Naive thymus-derived CD8-positive, alpha-beta T cell (primary cell): ENCODE measurements around the gene TEX35. TPM values are rescaled to one million over a fixed set of nuclear protein-coding genes. Genes with fewer than 3 reads are reported as not detected.

Experiments used
- ATAC-seq, 2 donors: fragments of 150-1000 bp; cut with Tn5 transposase in 1 of 2; sonication (Bioruptor Pico), chemical (Tn5 transposase) in 1 of 2; 1 replicate in 1 of 2; 2 replicates in 1 of 2; pipeline ENCODE4 v1.10.0; 2021; ENCODE audit warnings: mild to moderate bottlenecking in 2 of 2, moderate library complexity in 2 of 2
- POLR2A ChIA-PET: fragments of 350-600 bp; sonication (Branson Sonifier 250); formaldehyde crosslinking; loops from one replicate; lab custom pipeline; 2021; ENCODE audit warnings: antibody characterized with exemption; lab: Charles Lee
- DNase-seq, 10 donors: peaks; one replicate each; pipeline versions ENCODE4 v3.0.0 to v3.0.0-alpha.2; 2020 to 2022
- H3K27ac Mint-ChIP-seq, 10 donors: one replicate each; pipeline ENCODE4 v1.8.0; 2020 to 2022; ENCODE audit warnings: mild to moderate bottlenecking in 10 of 10, mixed read lengths in 10 of 10, moderate library complexity in 4 of 10, inconsistent platforms in 1 of 10
- H3K27me3 Mint-ChIP-seq, 5 donors: one replicate each; pipeline ENCODE4 v1.8.0; 2021 to 2022; ENCODE audit warnings: mixed read lengths in 5 of 5
- H3K36me3 Mint-ChIP-seq, 3 donors: one replicate each; pipeline ENCODE4 v1.8.0; 2020 to 2022; ENCODE audit warnings: mixed read lengths in 3 of 3, mild to moderate bottlenecking in 2 of 3, inconsistent platforms in 1 of 3
- H3K4me1 Mint-ChIP-seq, 4 donors: one replicate each; pipeline ENCODE4 v1.8.0; 2021 to 2022; ENCODE audit warnings: mixed read lengths in 4 of 4
- H3K4me3 Mint-ChIP-seq, 10 donors: one replicate each; pipeline ENCODE4 v1.8.0; 2020 to 2022; ENCODE audit warnings: mild to moderate bottlenecking in 10 of 10, mixed read lengths in 10 of 10, moderate library complexity in 6 of 10, inconsistent platforms in 1 of 10
- H3K9me3 Mint-ChIP-seq, 9 donors: one replicate each; pipeline ENCODE4 v1.8.0; 2020 to 2022; ENCODE audit warnings: mixed read lengths in 9 of 9, mild to moderate bottlenecking in 3 of 9, inconsistent platforms in 1 of 9, moderate library complexity in 1 of 9
- polyA plus RNA-seq, 3 donors: library from polyadenylated mRNA; unstranded; fragments of 300-500 nt; fragmentation: Illumina TruSeq; gene quantifications; one replicate each; pipeline ENCODE4 v1.2.3, GENCODE V29; 2021
- total RNA-seq, 8 experiments: library from RNA in 2 of 8; stranded (reverse) in 2 of 8; gene quantifications; one replicate each; pipeline ENCODE4 v1.2.3 and lab custom pipeline; 2021 to 2026

TEX35 gene
- total and polyA plus RNA-seq, 5 experiments from 2014 or later, result not detected

DNA sequence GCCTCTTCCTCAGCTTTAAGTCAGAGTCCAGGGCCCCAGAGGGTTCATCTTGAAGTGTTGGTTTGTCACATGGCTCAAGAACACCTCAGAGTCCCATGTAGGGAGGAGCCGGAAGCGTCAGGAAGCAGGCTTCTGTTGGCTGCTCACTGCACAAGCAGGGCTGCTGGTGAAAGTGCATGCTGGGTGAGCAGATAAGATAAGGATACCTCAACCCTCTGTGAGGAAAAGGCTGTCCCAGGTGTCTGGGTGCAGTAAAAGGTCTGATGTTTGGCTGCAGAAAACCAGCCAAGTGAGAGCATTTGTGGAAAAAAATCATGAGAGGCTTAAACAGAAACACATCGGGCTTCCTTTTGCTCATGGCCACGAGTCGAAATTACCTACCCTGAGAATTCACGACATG is 6.2 kb upstream of the TEX35 start:
- Mint-ChIP-seq H3K4me1 (no peaks in the 10 kb centered on the region), H3K27me3 (peaks cover 0 to 20% (median 5%) of the 10 kb centered on the region in 5 donors), H3K9me3 (no peaks in the 10 kb centered on the region), H3K36me3 (no peaks in the 10 kb centered on the region), H3K27ac (peak overlapping the region in 1 of 10 donors; percentile 54), H3K4me3 (no peak overlapping the region)
- POLR2A ChIA-PET, result no interaction called here
- DNase-seq, result no peak
- ATAC-seq, result no peak

DNA sequence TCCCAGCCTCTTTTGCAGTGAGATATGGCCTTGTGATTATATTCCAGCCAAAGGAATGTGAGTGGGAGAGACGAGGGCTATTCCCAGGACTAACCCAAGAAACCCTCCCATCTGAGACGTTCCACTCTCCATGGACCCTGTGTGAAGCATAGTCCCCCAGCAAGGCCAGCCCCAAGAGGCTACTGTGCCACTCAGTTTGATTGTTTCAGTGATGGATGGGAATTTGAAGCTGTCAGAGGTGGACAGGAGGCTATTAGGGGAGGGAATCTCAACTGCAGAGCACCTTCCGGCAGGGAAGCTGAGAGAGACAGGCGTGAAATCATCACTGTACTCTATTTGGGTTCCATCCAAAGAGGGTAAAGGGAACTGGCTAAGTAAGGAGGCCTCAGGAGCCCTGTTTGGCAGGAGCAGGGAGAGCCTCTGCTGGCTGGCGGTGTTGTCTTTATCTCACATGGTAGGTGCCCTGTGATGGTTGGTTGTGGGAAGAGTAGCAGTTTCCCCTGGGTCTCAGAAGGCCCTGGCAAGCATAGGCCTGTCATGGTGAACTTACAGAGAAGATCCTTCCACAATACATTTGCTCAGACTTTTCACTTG is 3.4 kb upstream of the TEX35 start:
- peaks cover 0 to 3% (median 0%) of the 10 kb centered on the region in 5 donors for H3K27me3 Mint-ChIP-seq
- DNase-seq, result no peak
- H3K36me3 Mint-ChIP-seq, result no peaks in the 10 kb centered on the region
- no peak for ATAC-seq
- no peak overlapping the region for H3K27ac Mint-ChIP-seq
- POLR2A ChIA-PET, result no interaction called here
- H3K9me3 Mint-ChIP-seq, result no peaks in the 10 kb centered on the region
- H3K4me1 Mint-ChIP-seq, result no peaks in the 10 kb centered on the region
- no peak overlapping the region for H3K4me3 Mint-ChIP-seq

DNA sequence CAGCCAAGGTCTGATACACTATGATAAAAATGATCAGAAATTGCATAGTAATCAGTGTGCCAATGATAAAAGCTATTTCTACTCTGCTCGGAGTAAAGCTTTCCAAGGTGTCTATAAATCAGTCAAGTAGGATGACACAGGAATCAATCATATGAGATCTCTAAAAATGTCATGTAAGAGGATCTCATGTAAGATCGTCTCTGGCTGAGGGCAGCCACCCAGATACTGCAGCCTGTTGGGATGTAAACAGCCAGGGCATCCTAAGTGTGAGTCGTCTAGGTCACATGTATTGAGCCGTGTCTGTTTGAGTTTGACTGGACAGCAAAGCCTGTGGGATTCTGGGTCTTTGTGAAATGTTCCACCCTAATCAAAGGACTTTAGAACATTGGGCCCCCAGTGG is 2.8 kb upstream of the TEX35 start:
- H3K27me3 Mint-ChIP-seq, result peaks cover 0 to 3% (median 0%) of the 10 kb centered on the region in 5 donors
- no peak overlapping the region for H3K4me3 Mint-ChIP-seq

DNA sequence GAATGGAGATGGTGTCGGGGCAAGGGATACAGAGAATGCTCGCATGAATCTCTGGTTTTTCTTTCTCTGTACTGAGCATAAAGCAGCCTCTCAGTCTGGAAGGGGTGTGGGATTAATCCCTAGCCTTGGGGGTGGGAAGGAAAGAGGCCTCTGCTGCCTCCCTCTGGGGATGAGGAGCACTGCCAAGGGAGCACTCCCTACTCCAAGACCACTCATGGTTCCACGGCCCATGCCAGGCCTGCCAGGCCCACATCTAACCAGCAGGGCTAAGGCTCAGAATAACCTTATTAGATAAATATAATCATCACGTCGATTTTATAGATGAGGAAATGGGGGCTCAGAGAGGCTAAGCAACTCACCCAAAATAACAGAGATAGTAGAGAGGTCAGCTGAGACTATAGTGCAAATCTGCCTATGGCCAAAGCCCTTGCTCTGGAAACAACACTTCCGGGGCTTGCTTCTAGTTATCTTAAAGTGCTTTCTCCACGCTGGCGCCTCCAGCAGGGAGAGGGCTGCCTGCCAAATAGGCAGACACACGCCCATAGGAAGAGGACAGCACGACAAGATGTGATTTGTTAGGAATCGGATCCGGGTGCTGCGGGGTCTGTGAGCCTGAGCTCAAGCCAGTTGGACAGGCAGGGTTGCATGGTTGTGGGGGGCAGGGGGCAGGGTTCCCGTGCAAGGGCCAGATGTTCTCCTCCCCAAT is 522 bp downstream of the TEX35 start:
- H3K36me3 Mint-ChIP-seq, result no peaks in the 10 kb centered on the region
- DNase-seq, result no peak
- ATAC-seq, result no peak
- no peaks in the 10 kb centered on the region for H3K4me1 Mint-ChIP-seq
- H3K27me3 Mint-ChIP-seq, result peaks cover 0 to 3% (median 0%) of the 10 kb centered on the region in 5 donors
- H3K9me3 Mint-ChIP-seq, result no peaks in the 10 kb centered on the region
- H3K27ac Mint-ChIP-seq, result no peak overlapping the region
- POLR2A ChIA-PET, result no interaction called here
- H3K4me3 Mint-ChIP-seq, result no peak overlapping the region

More for the DNA sequence above, 2.8 kb upstream of the TEX35 start:
- Mint-ChIP-seq H3K9me3 (no peaks in the 10 kb centered on the region), H3K27ac (no peak overlapping the region), H3K4me1 (no peaks in the 10 kb centered on the region), H3K36me3 (no peaks in the 10 kb centered on the region)
- DNase-seq, result no peak
- POLR2A ChIA-PET, result no interaction called here
- no peak for ATAC-seq

DNA sequence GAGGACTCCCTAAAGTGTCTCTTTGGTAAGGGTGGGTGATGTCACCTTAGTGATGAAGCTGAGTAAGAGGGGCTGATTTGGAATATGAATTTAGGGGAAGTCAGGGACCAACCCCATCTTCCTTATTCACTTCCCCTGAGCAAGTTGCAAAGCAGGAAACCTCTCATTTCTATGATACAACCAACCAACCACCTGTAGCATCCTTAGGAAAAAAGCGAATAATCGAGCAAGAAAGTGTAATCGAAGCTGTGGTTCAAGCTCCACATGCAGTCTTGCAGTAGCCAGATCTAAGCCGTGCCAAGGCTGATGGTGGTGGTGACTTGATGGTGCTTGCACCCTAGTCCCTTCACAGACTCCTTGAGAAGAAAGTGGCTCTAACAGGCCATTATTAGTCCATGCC is 3.2 kb downstream of the TEX35 start:
- H3K27me3 Mint-ChIP-seq, result peaks cover 0 to 3% (median 0%) of the 10 kb centered on the region in 5 donors
- ATAC-seq (no peak), DNase-seq (no peak)
- H3K9me3 Mint-ChIP-seq, result no peaks in the 10 kb centered on the region
- H3K4me1 Mint-ChIP-seq, result no peaks in the 10 kb centered on the region
- no peaks in the 10 kb centered on the region for H3K36me3 Mint-ChIP-seq
- no peak overlapping the region for H3K27ac Mint-ChIP-seq
- H3K4me3 Mint-ChIP-seq, result no peak overlapping the region
- POLR2A ChIA-PET, result no interaction called here

DNA sequence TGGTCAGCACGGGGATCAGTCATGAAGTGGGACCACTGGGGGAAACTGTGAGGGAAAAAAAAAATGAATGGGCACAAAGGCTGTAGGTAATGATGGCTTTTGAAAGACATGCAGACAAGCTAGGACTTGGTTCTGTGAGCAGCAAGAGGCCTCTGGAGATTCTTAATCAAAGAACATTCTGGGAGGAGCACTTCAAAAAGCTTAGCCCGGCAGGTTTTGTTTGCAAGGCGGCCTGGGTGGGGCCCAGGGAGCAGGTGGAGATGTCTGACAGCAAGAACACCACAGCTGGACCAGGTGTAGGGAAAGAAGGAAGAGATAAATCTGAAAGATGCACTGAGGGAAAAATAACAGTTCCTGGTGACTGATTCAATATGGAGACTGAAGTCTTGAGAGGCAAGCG is 6.0 kb downstream of the TEX35 start:
- Mint-ChIP-seq H3K27me3 (peaks cover 0 to 3% (median 0%) of the 10 kb centered on the region in 5 donors), H3K4me3 (no peak overlapping the region), H3K9me3 (no peaks in the 10 kb centered on the region), H3K4me1 (no peaks in the 10 kb centered on the region), H3K27ac (no peak overlapping the region), H3K36me3 (no peaks in the 10 kb centered on the region)
- ATAC-seq, result no peak
- POLR2A ChIA-PET, result no interaction called here
- DNase-seq, result no peak

DNA sequence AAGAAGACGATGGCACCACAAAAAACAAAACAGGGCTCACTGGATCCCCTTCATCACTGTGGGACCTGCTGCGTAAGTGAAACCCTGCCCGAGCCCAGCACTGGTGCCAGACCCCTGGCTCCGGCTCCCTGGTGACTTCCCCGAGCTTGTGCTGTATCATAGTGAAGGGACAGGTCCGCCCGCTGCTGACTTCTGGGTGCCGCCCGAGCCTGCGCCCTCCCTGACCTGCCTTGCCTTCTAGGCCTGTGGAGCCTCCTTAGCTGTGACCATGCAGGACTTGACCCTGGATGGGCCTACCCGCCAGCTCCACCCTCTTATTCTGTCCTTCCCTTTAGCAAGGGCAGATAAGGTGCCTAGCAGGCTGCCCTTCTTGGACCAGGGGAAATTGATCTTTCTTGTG is 7.9 kb downstream of the TEX35 start:
- Mint-ChIP-seq H3K4me1 (no peaks in the 10 kb centered on the region), H3K27ac (no peak overlapping the region), H3K27me3 (no peaks in the 10 kb centered on the region), H3K36me3 (no peaks in the 10 kb centered on the region), H3K4me3 (no peak overlapping the region), H3K9me3 (peaks cover 0 to 4% (median 0%) of the 10 kb centered on the region in 9 donors)
- POLR2A ChIA-PET, result no interaction called here
- no peak for DNase-seq
- ATAC-seq, result no peak

DNA sequence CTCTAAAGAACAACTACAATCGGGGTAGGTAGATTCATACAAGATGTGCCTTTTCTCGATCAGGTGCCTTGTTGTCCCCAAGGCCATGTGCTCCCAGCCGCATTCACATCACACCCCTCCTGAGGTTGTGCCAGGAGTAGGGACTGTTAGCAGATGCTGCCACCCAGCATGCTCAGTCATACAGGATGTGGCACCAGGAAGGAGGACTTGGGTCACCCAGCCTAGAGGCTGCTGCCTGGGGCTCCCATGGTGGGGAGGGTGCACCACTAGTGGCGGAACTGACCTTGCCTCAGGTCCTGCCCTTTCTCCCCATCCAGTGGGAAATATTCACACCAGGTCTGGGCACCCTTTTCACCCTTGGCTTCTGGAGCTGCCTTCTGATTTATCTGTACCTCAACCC is 8.3 kb downstream of the TEX35 start:
- Mint-ChIP-seq H3K4me3 (no peak overlapping the region), H3K9me3 (peaks cover 0 to 4% (median 0%) of the 10 kb centered on the region in 9 donors), H3K4me1 (no peaks in the 10 kb centered on the region), H3K27me3 (no peaks in the 10 kb centered on the region), H3K36me3 (no peaks in the 10 kb centered on the region), H3K27ac (no peak overlapping the region)
- ATAC-seq, result no peak
- no peak for DNase-seq
- POLR2A ChIA-PET, result no interaction called here

DNA sequence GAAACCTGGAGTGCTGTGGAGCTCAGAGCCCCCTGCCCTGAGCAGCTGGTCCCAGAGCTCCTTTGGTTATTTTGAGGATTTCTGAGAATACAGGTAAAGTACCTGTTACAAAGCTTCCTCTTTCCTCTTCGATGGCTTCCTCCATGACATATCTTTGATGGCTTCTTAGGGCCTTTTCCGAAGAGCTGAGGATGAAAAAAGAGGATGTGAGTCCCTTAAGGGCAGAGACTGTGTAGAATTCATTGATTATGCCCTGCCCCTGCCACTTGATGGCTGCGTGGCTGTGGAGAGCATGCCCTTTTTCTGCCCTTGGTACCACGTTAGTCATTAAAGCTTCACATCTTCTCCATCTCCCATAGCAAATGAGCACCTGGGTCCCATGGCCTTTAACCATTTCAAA is 14.2 kb downstream of the TEX35 start:
- no peak overlapping the region for H3K4me3 Mint-ChIP-seq
- DNase-seq, result no peak
- peaks cover 0 to under 1% (median under 1%) of the 10 kb centered on the region in 4 donors for H3K4me1 Mint-ChIP-seq
- POLR2A ChIA-PET, result no interaction called here
- peaks cover 0 to 4% (median 0%) of the 10 kb centered on the region in 9 donors for H3K9me3 Mint-ChIP-seq
- no peaks in the 10 kb centered on the region for H3K36me3 Mint-ChIP-seq
- no peak overlapping the region for H3K27ac Mint-ChIP-seq
- peaks cover 0 to 5% (median 0%) of the 10 kb centered on the region in 5 donors for H3K27me3 Mint-ChIP-seq
- no peak for ATAC-seq

DNA sequence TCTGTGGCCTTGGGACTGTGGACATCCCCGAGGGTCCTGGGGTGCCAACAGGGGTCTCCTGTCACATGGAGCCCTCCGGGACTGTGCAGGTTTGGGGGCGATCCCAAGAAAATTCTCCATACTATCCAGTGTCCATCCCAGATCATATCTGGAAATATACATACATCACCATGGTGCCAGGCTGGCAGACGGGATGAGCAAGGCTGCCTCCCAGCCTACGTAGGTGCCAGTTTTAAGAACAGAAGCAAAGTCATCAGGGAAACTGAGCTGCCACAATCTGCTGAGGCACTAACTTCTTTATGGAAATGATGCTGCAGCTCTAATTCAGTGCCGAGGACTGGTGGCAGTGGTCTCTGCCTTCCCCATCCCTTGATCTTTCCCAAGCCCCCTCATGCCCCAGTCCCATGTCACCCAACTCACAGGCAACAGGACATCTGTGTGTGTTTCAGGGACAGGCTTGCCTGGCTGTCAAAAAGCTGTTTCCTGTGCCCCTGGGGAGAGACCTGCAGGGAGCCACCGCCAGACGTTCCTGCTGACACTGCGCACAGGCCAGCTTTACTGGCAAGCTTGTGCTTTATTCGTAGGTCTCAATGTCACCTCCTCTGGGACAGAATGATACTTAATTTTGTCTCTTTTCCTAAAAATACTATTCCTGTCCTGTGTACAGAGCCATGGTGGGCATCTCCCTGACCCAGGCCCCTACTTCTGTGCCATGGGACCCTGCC is 15.5 kb downstream of the TEX35 start:
- no peak for ATAC-seq
- Mint-ChIP-seq H3K36me3 (no peaks in the 10 kb centered on the region), H3K9me3 (peaks cover 0 to 4% (median 0%) of the 10 kb centered on the region in 9 donors), H3K4me3 (no peak overlapping the region), H3K27me3 (peaks cover 0 to 9% (median 1%) of the 10 kb centered on the region in 5 donors), H3K4me1 (peaks cover 0 to 6% (median 3%) of the 10 kb centered on the region in 4 donors), H3K27ac (no peak overlapping the region)
- POLR2A ChIA-PET, result interaction anchor here (0.5 kb wide), 1 partner anchor 1084 kb away, joined by 3 read pairs; no protein-coding TSS in a partner anchor
- no peak for DNase-seq

DNA sequence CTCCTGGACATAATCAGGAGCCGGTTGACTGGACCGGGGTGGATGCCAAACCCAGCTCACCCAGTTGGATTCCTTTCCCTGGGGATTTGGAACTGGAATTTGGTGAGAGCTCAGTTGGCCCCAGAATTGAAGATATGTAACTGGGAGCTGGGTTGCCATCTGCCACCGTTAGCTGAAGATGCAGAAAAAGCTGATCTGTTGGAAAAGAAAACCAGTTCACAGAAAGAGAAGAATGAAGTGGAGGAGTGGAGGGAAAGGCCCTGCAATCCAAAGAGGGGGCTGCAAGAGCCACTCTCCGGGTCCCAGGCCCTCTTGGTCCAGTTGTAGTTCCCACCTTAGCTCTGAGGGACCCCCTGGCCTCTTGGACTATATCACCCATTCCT is 16.0 kb downstream of the TEX35 start:
- DNase-seq (no peak), ATAC-seq (no peak)
- Mint-ChIP-seq H3K27me3 (peaks cover 0 to 9% (median 1%) of the 10 kb centered on the region in 5 donors), H3K27ac (no peak overlapping the region), H3K36me3 (no peaks in the 10 kb centered on the region), H3K4me1 (peaks cover 0 to 6% (median 3%) of the 10 kb centered on the region in 4 donors), H3K4me3 (no peak overlapping the region), H3K9me3 (peaks cover 0 to 4% (median 0%) of the 10 kb centered on the region in 9 donors)
- POLR2A ChIA-PET, result no interaction called here

DNA sequence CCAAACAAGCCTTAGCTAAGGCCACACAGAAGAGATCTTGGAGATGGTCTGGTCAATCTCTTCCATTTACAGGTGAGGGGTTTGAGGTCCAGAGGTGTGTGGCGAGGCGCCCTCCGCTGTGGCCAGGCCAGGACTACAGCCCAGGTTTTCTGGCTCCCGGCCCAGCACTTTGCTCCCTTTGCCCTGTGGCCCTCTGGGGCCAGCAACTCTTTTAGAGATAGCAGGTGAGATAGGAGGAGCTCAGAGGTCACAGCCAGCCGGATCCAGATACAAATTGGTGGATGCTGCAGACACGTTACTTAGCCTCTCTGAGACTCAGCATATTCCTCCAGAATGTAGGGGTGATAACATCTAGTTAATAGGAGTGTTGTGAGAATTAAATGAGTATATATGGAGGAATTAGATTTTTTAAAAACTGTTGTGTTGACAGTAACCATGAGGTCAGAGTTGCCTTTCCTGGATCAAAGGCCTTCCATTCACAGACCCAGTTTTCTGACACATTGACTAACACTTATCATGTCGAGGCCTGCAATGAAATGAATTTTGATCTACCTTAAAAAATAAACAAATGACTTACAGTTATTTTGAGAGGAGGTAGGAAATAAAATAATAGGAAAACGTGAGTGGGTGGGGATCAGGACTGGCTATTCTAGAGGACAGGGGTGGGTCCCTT is 16.6 kb downstream of the TEX35 start:
- no peak overlapping the region for H3K27ac Mint-ChIP-seq
- POLR2A ChIA-PET, result no interaction called here

DNA sequence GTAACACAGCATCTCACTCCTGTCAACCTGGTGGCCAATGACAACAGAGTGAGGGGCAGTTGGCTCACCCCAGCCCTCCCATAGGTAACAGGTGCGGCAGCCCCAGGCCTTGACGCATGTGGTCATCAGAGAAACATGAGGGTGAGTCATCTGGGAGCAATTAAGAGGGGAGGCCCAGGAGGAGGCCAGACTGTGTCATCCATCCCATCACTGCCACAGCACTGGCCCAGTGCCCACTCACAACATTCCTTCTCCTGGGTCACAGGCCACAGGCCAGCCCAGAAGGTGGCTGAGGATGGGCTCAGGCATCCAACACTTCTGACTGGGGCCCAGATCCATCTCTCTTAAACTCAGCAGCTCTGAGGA is 17.1 kb downstream of the TEX35 start:
- DNase-seq (no peak), ATAC-seq (no peak)
- no peak overlapping the region for H3K4me3 Mint-ChIP-seq
- H3K27me3 Mint-ChIP-seq, result peaks cover 0 to 9% (median 1%) of the 10 kb centered on the region in 5 donors
- POLR2A ChIA-PET, result no interaction called here
- H3K9me3 Mint-ChIP-seq, result no peaks in the 10 kb centered on the region
- peaks cover 0 to 6% (median 3%) of the 10 kb centered on the region in 4 donors for H3K4me1 Mint-ChIP-seq
- no peaks in the 10 kb centered on the region for H3K36me3 Mint-ChIP-seq
- H3K27ac Mint-ChIP-seq, result no peak overlapping the region

More for the DNA sequence above, 16.6 kb downstream of the TEX35 start:
- peaks cover 0 to 4% (median 0%) of the 10 kb centered on the region in 9 donors for H3K9me3 Mint-ChIP-seq
- H3K4me1 Mint-ChIP-seq, result peaks cover 0 to 6% (median 3%) of the 10 kb centered on the region in 4 donors
- ATAC-seq, result no peak
- DNase-seq, result no peak
- no peak overlapping the region for H3K4me3 Mint-ChIP-seq
- no peaks in the 10 kb centered on the region for H3K36me3 Mint-ChIP-seq
- peaks cover 0 to 9% (median 1%) of the 10 kb centered on the region in 5 donors for H3K27me3 Mint-ChIP-seq
